Thyroid gland (tissue), 4 donors: ENCODE results near the gene CIB2.

ENCODE experiments used
- CTCF ChIP-seq, 6 experiments: fragments of 200-600 bp in 3 of 6; fragments of 450-650 bp in 3 of 6; sonication (generic) in 3 of 6; IDR thresholded peaks; one replicate each; pipeline ENCODE4 v1.5.1; 2016 to 2019; ENCODE audit warnings: antibody characterized with exemption in 6 of 6, mild to moderate bottlenecking in 2 of 6, inconsistent platforms in 1 of 6, moderate library complexity in 1 of 6
- POLR2A ChIP-seq, 2 donors: fragments of 450-650 bp; IDR thresholded peaks; one replicate each; pipeline ENCODE4 v1.6.1; 2017; ENCODE audit warnings: antibody characterized with exemption in 2 of 2, mild to moderate bottlenecking in 2 of 2, moderate library complexity in 1 of 2

- TF ChIP-seq CTCF (IDR thresholded peaks at IDR 0.05) = no peak
- no peak for TF ChIP-seq POLR2A (IDR thresholded peaks at IDR 0.05)
Measured at GRCh38 chr15:78069052-78069414, 62.2 kb downstream of the CIB2 start.
